GM21526 (cell line): ENCODE results near the gene CIDEA.
"Not testable (repeated sequence)": the region's sequence is repeated elsewhere in the genome, so short reads cannot be mapped to it uniquely, and the experiment has no call there.

Experiments
- ATAC-seq: cut with Tn5 transposase; IDR thresholded peaks from one replicate; pipeline ENCODE4 v1.9.1; 2021; ENCODE audit warnings: moderate library complexity; ENCODE audit not compliant: unreplicated experiment, low FRiP score

CIDEA gene, protein sequence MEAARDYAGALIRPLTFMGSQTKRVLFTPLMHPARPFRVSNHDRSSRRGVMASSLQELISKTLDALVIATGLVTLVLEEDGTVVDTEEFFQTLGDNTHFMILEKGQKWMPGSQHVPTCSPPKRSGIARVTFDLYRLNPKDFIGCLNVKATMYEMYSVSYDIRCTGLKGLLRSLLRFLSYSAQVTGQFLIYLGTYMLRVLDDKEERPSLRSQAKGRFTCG

DNA sequence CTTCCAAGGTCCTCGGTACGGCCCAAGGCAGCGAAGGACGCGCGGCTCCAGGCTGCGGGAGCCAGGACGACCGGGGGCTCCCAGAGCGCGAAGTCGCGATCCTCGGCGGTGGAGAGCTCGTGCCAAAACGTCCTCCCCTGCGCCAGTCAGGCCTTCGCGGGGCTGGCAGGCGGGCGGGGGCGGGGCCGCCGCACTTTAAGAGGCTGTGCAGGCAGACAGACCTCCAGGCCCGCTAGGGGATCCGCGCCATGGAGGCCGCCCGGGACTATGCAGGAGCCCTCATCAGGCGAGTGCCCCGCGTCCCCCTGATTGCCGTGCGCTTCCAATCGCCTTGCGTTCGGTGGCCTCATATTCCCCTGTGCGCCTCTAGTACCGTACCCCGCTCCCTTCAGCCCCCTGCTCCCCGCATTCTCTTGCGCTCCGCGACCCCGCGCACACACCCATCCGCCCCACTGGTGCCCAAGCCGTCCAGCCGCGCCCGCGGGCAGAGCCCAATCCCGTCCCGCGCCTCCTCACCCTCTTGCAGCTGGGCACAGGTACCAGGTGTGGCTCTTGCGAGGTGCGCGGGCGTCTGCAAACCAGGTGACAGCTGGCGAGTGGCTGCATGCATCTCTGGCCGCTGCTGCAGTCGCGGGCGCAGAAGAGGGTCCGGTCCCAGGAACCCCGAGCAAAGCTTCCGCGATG, at the start of gene CIDEA:
TSS of gene CIDEA (plus strand) at position 226 of the 684 bp plus-strand sequence. CDS start at position 249, 23 bp downstream.
- no peak for ATAC-seq

DNA sequence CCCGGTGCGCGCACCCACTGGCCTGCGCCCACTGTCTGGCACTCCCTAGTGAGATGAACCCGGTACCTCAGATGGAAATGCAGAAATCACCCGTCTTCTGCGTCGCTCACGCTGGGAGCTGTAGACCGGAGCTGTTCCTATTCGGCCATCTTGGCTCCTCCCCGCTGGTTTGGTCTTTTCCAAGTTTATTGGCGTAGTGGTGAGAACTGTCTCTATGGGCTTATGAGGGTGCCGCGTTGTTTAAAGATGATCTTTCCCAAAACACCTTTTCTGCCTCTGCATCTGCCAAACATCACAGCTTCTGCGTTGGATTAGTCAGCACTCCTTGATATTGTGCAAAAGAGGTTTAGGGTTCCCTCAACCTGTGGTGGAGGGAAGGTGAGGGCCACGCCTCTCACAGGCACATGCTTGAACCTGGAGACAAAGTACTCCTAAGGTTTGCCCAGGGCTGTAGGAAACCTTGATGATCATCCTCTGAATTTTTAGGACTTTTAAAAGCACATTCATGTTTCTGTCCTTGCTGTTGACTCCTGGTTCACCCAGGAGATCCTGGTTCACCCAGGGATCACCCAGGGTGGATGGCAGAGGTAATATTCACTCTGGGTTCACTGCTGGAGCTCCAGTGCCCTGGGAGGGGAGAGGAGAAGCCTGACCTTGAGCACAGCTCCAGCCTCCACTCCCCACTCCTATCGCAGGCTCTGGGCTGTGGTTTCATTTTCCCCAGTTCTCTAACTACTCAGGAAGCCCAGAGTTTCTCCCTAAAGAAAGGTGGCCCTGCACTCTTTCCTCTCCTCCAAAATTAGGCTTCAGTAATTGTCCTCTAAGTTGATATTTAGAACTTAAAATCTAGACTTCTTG, 45.6 kb upstream of the CIDEA start:
- ATAC-seq = not testable (repeated sequence)

DNA sequence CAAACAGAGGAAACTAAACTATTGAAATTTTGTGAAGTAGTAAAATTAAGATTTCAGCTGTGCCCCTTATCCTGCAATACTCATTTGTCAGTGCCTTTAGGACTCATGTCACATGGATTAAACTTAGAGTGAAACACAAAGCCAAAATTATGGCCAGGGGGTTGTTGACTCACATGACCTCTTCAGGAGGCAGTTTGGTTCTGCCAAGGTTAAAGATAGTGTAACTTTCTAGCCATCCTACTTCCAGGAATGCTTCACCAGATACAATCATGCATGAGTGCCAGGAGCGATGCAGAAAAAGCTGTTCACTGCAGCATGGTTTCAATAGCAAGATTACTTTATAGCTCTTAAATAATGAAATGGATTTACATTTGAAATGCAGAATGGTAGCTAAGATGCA, 41.9 kb upstream of the CIDEA start:
- ATAC-seq = not testable (repeated sequence)

DNA sequence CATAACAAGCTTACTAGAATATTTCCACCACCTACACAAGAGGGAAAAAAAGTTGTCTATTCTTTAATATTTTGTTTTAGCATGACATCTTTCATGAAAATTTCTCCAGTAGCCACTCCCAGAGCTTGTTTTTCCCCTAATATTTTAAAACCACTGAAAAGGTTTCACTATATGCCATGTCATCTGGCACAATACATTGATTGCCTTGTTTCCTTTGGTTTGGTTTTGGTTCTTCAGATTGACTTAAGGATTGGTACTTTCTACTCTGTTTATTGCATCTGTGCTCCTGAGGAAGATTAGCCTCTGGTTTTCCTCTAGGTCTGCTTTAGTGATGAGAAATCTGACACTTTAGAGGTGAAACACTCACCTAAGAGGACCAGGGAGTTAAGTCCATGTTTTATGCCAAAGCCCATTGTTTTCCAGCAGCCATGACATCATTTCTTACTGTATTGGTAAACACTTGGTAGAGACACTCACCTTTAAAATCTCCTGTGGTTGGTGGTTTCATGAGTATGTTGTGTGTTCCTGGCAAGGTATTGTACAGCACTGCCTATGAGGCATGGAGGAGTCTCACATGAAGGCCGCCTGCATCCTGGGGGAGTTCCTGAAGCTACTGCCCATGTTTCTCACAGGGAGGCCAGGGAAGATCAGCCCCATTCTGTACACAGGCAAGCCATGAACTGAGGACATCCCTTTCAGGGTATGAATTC, 39.7 kb upstream of the CIDEA start:
- ATAC-seq = not testable (repeated sequence)

DNA sequence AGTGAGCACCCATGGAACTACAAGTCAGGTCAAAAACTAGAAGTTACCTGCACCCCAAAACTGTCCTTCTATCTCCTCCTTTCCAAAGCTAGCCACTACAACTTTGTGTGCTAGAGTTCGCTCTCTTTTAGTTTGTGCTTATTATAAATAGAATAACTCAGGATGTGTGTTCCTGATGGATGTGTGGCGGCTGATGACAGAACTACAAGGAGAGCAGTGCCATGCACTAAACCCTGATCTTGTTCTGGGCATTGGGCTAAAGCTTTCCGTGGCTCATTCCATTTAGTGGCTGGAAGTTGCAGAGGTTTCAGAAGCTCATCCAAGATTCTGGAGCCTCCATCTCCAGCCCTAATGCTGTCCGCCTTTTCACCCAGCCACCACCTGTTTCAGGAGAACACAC, 37.7 kb upstream of the CIDEA start:
- ATAC-seq = not testable (repeated sequence)

DNA sequence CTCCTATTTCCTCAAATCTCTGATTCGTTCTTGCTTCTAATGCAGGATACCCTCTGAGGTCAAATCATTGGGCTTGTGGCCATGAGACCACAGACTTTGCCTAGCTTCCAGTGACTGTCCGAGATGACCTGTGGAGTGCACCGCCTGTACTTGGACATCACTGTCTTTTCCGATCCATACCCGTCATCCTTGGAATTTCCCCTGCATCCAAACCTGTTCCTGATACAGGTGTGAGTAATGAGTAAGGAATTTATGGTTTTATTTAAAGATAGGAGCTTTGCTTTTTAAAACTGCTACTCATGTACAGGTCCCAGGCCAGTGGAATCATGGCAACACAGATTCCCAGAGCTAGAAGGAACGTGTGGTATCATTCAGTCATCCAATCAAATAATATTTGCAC, 35.6 kb upstream of the CIDEA start:
- ATAC-seq = not testable (repeated sequence)

DNA sequence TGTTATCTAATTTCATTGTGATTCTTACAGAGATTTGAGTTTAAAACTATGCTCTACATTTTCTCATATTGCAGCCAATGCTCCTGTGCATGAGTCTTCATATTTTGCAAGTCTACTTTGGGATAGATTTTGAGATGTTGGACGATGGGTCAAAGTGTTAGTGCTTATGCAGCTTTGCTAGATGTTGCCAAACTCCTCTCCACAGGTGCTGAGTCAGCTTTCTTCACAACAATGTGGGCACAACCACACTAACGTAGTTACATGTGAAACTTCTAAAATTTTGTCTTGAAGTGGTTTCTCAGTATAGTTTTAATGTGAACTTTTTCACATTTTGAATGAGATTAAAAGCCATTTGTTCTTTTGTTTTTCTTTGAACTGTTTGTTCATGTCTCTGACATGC, 32.1 kb upstream of the CIDEA start:
- ATAC-seq = not testable (repeated sequence)

DNA sequence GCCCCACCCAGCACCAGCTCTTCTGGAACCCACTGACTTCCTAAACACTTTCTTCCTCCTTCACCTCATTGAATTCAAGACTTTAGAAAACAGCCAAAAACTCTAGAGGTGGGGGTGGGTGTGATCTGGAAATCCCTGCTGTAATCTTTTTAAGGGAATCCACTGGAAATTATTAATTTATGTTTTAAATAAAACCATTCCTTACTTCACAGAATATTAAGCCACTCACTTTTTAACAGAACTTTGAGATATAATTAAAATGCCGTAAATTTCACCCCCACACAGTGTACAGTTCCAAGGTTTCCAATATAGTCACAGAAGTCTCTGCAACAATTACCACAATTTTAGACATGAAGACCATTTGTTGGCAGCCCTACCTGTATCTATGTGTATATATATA, 30.8 kb upstream of the CIDEA start:
- not testable (repeated sequence) for ATAC-seq

DNA sequence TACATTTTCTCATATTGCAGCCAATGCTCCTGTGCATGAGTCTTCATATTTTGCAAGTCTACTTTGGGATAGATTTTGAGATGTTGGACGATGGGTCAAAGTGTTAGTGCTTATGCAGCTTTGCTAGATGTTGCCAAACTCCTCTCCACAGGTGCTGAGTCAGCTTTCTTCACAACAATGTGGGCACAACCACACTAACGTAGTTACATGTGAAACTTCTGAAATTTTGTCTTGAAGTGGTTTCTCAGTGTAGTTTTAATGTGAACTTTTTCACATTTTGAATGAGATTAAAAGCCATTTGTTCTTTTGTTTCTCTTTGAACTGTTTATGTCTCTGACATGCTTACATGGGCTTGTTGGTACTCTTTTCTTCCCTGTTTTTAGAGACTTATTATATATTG, 27.4 kb upstream of the CIDEA start:
- not testable (repeated sequence) for ATAC-seq

DNA sequence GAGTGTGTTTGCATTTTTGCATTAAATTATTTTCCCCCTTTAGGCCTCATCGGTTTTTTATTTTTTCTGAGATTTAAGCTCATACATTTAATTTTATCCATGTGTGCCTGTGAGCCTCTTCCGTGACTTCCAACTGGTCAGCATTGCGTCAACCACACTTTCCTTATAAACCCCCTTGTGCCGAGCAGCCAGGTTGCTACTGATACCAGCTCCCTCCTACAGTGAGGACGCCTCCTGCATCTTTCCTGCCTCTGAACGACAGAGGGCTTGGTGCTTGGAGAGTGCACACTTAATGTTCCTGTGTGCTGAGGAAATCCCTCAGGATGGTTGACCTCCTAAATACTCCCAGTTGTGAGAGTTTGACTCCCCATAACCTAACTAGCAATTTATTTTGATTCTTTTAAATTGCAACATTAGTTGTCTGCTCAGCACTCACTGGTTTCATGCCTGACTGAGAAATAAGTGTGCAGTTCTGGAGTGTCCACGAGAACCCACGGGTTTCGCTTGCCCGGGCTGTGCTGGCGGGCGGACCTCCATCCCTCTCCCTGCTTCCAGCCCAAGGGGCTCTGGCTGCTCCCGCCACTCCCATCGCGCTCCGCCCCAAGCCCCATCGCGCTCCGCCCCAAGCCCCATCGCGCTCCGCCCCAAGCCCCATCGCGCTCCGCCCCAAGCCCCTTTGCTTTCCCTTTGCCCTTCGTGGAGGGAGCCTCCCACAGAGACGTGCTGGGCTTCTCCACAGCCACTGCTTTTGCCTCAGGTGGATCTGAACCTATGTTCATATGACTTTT, 26.6 kb upstream of the CIDEA start:
- not testable (repeated sequence) for ATAC-seq

DNA sequence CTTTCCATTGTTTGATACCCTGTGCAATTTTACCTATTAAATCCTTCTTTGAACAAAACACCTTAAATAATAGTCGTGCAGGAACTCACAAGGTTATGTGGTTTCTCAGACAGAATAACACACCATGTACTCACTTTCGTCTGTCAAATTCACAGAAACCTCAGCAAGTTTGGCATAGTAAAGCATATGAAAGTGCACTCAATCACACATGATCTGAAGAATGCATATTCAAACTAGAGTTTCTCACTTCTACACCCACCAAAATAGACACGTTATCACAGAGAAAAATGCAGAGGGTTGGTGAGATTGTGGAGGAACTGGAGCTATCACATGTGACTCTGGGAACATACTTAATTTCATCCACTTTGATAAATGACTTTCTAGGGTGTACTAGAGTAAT, 25.9 kb upstream of the CIDEA start:
- not testable (repeated sequence) for ATAC-seq

DNA sequence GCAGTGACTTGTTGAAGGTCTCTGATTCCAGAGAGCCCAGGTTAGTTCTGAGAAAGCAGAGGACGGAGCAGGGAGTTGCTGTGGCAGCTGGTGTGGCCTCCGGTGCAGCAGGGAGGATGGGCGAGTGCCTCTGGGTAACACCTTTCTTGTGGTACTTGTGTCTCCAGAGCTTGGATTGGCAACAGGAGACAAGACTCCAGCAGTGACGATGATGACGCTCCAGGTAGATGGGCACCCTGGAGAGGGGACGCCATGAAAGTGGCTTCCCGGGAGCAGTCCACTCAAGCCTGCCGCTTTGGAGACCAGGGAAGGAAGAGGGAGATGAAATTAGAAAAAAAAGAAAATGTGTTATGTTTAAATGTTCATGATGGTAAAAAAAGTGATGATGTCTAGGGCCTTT, 23.6 kb upstream of the CIDEA start:
- not testable (repeated sequence) for ATAC-seq

DNA sequence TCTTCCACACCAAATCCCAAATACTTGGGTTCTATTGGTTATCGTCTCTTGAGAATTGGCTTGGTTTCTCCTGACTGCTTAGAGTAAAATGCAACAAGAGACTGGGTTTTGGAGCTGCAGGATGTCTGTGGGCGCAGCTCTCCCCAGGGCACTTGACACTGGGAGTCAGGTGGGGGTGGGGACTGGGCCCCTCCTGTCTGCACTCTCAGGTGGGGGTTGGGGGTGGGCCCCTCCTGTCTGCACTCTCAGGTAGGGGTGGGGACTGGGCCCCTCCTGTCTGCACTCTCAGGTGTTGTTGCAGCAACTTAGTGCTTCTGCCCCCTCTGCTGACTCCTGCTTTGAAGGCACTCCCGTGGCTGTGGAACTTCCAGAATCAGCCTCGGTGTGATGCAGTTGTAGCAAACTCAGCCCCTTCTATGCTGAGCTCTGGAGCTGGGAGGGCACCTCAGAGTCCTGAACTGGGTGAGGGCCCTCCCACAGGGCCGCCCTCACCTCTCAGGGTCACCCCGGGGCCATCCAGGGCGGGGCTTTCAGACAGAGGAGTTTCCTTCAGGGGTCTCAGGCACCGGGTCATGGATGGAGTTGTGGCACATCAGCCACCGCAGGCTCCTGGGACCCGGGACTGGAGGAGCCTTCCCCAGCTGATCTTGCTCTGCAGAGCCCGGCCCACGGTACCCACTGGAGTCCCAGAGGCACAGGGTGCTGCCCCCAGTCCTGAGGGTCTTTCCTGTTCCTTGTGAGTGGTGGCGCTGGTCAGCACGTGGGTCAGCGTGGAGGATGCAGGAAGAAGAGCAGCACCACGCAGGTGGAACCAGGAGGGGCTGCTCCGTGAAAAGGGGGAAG, 22.9 kb upstream of the CIDEA start:
- ATAC-seq = no peak

DNA sequence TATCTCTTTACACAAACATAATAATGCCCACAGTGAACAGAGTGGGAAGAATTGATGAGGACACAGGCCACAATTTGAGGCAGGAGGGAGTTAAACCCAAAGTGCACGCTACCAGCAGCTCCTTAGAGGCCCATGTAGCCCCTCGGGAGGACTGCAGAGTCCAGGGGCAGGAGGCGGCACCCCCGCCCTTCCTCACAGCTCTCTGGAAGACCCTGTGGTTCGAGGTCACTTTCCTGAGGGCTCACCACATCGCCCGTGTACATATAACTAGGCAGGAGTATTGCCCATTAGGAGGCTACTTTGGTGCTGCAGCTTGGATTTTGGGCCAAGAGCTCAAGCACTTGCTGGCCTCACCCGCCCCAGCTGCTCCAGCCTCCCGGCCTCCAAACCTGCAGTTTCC, 22.2 kb upstream of the CIDEA start:
- no peak for ATAC-seq

DNA sequence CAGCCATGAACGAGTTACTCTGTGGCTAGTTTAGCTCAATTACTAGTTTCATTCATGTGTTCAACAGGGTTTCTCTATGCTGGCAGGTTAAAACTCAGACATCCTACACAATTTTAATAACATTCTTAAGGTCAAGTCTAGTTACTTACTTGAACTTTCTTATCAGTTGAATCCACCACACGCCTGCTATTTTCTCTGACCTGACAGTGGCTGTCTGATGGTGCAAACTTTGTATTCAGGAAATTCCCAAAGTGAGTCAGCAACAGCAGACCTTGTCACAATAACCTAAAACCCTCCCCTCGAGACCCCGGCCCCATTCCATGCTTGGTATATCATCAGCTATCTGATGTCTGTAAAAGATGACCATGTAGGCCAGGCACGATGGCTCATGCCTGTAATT, 20.8 kb upstream of the CIDEA start:
- ATAC-seq = no peak

DNA sequence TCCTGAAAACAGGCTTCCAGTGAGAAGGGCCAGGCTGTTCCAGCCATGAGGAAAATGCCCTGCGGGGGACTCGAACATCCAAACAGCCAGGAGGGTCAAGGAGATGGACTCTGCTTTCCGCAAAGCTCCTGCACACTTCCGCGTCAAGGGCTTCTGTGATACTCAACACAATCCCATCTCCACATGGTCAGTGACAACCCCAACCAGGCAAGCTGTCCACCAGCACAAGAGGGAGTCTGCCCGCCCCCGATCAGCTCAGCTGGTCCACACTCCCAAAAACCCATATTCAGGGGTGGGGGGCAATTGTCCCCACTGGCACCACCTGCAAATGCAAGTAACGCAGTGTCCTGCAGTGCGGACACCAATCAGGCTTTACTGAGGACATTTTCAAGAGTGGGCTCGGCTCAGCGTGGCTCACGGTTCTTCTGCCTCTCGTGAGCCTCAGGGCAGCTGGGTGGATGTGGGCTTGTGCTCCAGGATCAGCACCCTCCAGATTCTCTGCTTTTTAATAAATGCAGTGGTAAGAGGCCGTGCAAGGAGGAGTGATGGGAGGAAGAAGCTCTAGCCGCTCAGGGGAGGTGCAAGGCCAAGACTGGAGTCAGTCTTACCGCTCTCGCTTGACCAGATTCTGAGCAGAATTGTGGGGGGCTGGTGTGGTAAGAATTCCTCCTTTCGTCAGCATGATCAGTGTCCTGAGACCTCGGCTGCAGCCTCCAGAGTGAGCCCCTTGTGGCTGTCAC, 19.5 kb upstream of the CIDEA start:
- ATAC-seq = no peak

DNA sequence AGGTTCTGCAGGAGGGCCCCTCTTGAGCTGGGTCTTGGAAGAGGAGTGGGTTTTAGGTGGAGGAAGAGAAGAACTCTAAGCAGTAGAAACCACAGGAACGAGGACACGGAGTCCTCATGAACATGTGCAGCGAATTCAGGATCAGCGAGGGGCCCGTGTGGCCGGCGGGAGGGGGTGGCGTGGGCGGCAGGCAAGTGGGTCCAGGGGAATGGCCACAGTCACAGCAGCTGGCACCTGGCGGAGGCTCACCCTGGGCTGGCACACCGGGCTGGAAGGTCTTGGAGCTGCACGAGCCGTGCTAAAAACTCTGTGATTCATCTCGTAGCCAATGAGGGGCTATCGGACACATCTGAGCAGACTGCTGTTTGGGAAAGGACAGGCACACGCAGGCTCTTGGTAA, 18.0 kb upstream of the CIDEA start:
- ATAC-seq = no peak
